IMR-90 (cell line): ENCODE data around the gene GALNT5. TPM values are rescaled to one million over a fixed set of nuclear protein-coding genes. Genes with fewer than 3 reads are reported as not detected.

Experiments used
- ATAC-seq: fragments of 200-7000 bp; cut with Tn5 transposase; 2 replicates; pipeline ENCODE4 v1.9.1; 2020; ENCODE audit warnings: low read depth, mild to moderate bottlenecking, moderate library complexity
- BruUV-seq: library from RNA; stranded (reverse); fragments of 400-500 nt; replicated peaks from 2 replicates; lab custom pipeline; 2021; lab: Mats Ljungman, UMichigan
- CTCF ChIA-PET: fragments of 300-600 bp; formaldehyde crosslinking; extraction: SDS; loops from one replicate; lab custom pipeline; 2021; ENCODE audit warnings: antibody characterized with exemption; lab: Yijun Ruan, JAX
- POLR2A ChIA-PET: fragments of 300-600 bp; sonication (Branson Sonifier 250); formaldehyde crosslinking; loops from one replicate; lab custom pipeline; 2022; ENCODE audit warnings: antibody characterized with exemption; ENCODE audit not compliant: unreplicated experiment; lab: Charles Lee
- DNase-seq: peaks from one replicate; pipeline ENCODE4 v3.0.0; 2013
- H2AFZ ChIP-seq: replicated peaks from 2 replicates; pipeline ENCODE3; 2013; ENCODE audit warnings: low read length, mild to moderate bottlenecking; ENCODE audit not compliant: poor library complexity
- H2AK5ac ChIP-seq: 2 replicates; pipeline ENCODE4 v1.6.1; 2013; ENCODE audit warnings: low read depth, low read length, inconsistent platforms
- H2AK9ac ChIP-seq: replicated peaks from 2 replicates; pipeline ENCODE3; 2013; ENCODE audit warnings: mild to moderate bottlenecking, low read depth, low read length, moderate library complexity; ENCODE audit not compliant: poor library complexity
- H2BK120ac ChIP-seq: 2 replicates; pipeline ENCODE4 v1.6.1; 2013; ENCODE audit warnings: low read depth, low read length, inconsistent platforms
- H2BK15ac ChIP-seq: 3 replicates; pipeline ENCODE4 v1.6.1; 2013; ENCODE audit warnings: low read depth, low read length, inconsistent platforms
- H2BK20ac ChIP-seq: 2 replicates; pipeline ENCODE4 v1.6.1; 2013; ENCODE audit warnings: low read depth, mild to moderate bottlenecking, inconsistent platforms, low read length, moderate library complexity
- H2BK5ac ChIP-seq: 2 replicates; pipeline ENCODE4 v1.6.1; 2013; ENCODE audit warnings: mild to moderate bottlenecking, low read depth, low read length, inconsistent platforms; ENCODE audit not compliant: poor library complexity, severe bottlenecking
- H3K14ac ChIP-seq: replicated peaks from 2 replicates; pipeline ENCODE4 v1.6.1; 2013; ENCODE audit warnings: low read depth, low read length, inconsistent platforms
- H3K18ac ChIP-seq: 2 replicates; pipeline ENCODE4 v1.6.1; 2013; ENCODE audit warnings: low read depth, low read length, control low read depth
- H3K23ac ChIP-seq: 2 replicates; pipeline ENCODE4 v1.6.1; 2013; ENCODE audit warnings: low read depth, low read length, inconsistent platforms
- H3K27ac ChIP-seq: 2 replicates; pipeline ENCODE4 v1.5.1; 2013; ENCODE audit warnings: mild to moderate bottlenecking, control low read depth, low read length; ENCODE audit not compliant: insufficient read depth
- H3K27me3 ChIP-seq: 2 replicates; pipeline ENCODE4 v1.6.1; 2013; ENCODE audit warnings: low read length; ENCODE audit not compliant: control insufficient read depth, insufficient read depth
- H3K36me3 ChIP-seq: 2 replicates; pipeline ENCODE4 v1.6.1; 2013; ENCODE audit warnings: low read length, mixed read lengths; ENCODE audit not compliant: control insufficient read depth, insufficient read depth
- H3K4ac ChIP-seq: 2 replicates; pipeline ENCODE4 v1.6.1; 2013; ENCODE audit warnings: low read depth, low read length, inconsistent platforms
- H3K4me1 ChIP-seq: 2 replicates; pipeline ENCODE4 v1.6.1; 2013; ENCODE audit warnings: low read length, mixed read lengths; ENCODE audit not compliant: control insufficient read depth, insufficient read depth
- H3K4me2 ChIP-seq: 2 replicates; pipeline ENCODE4 v1.6.1; 2013; ENCODE audit warnings: low read depth, mild to moderate bottlenecking, control low read depth, low read length, moderate library complexity
- H3K4me3 ChIP-seq: 2 replicates; pipeline ENCODE4 v1.5.1; 2013; ENCODE audit warnings: low read depth, mild to moderate bottlenecking, control low read depth, low read length, moderate library complexity; ENCODE audit not compliant: insufficient read depth
- H3K56ac ChIP-seq: 2 replicates; pipeline ENCODE4 v1.6.1; 2013; ENCODE audit warnings: low read length, inconsistent platforms; ENCODE audit not compliant: insufficient read depth; ENCODE audit errors: extremely low read depth
- H3K79me1 ChIP-seq, 2 experiments: 2 replicates each; pipeline ENCODE4 v1.6.1; 2013; ENCODE audit warnings: low read length in 2 of 2, inconsistent platforms in 1 of 2, low read depth in 1 of 2
- H3K9ac ChIP-seq: 2 replicates; pipeline ENCODE4 v1.6.1; 2013; ENCODE audit warnings: low read depth, low read length, control low read depth
- H3K9me1 ChIP-seq: 2 replicates; pipeline ENCODE4 v1.6.1; 2013; ENCODE audit warnings: low read length, inconsistent platforms; ENCODE audit not compliant: insufficient read depth
- H3K9me3 ChIP-seq: 2 replicates; pipeline ENCODE4 v1.6.1; 2013; ENCODE audit warnings: low read length; ENCODE audit not compliant: control insufficient read depth, insufficient read depth
- H4K20me1 ChIP-seq: 2 replicates; pipeline ENCODE4 v1.6.1; 2013; ENCODE audit warnings: low read length, inconsistent platforms; ENCODE audit not compliant: insufficient read depth
- H4K5ac ChIP-seq: 2 replicates; pipeline ENCODE4 v1.6.1; 2013; ENCODE audit warnings: mild to moderate bottlenecking, low read depth, low read length, control low read depth
- H4K8ac ChIP-seq, 2 experiments: 2 replicates each; pipeline ENCODE4 v1.6.1; 2013; ENCODE audit warnings: low read depth in 2 of 2, low read length in 2 of 2, control low read depth in 1 of 2, inconsistent platforms in 1 of 2
- H4K91ac ChIP-seq: 2 replicates; pipeline ENCODE4 v1.6.1; 2013; ENCODE audit warnings: low read depth, low read length, inconsistent platforms; ENCODE audit not compliant: insufficient read depth
- BHLHE40 ChIP-seq: fragments of 150-350 bp; IDR thresholded peaks from 2 replicates; pipeline ENCODE4 v1.6.1; 2016; ENCODE audit warnings: mild to moderate bottlenecking, low read depth, low read length
- CEBPB ChIP-seq: IDR thresholded peaks from 2 replicates; pipeline ENCODE4 v1.6.1; 2012; ENCODE audit warnings: low read depth, low read length, improper control_type of control experiment
- CHD1 ChIP-seq: IDR thresholded peaks from 2 replicates; pipeline ENCODE4 v1.6.1; 2012; ENCODE audit warnings: low read depth, low read length, improper control_type of control experiment
- FOS ChIP-seq: fragments of 150-350 bp; IDR thresholded peaks from 2 replicates; pipeline ENCODE4 v1.6.1; 2016; ENCODE audit warnings: low read depth, low read length
- MAFK ChIP-seq: IDR thresholded peaks from 2 replicates; pipeline ENCODE4 v1.6.1; 2012; ENCODE audit warnings: low read depth, low read length, improper control_type of control experiment
- MAZ ChIP-seq: IDR thresholded peaks from 2 replicates; pipeline ENCODE4 v1.6.1; 2012; ENCODE audit warnings: low read depth, mild to moderate bottlenecking, low read length, improper control_type of control experiment, moderate library complexity, borderline replicate concordance
- MXI1 ChIP-seq: IDR thresholded peaks from 2 replicates; pipeline ENCODE4 v1.6.1; 2012; ENCODE audit warnings: low read depth, mild to moderate bottlenecking, low read length, moderate library complexity, borderline replicate concordance
- NFE2L2 ChIP-seq: fragments of 150-350 bp; IDR thresholded peaks from 2 replicates; pipeline ENCODE4 v1.6.1; 2016; ENCODE audit warnings: low read depth, mild to moderate bottlenecking, low read length
- POLR2A ChIP-seq: IDR thresholded peaks from 2 replicates; pipeline ENCODE4 v1.6.1; 2012; ENCODE audit warnings: mild to moderate bottlenecking, low read depth, low read length
- RAD21 ChIP-seq: IDR thresholded peaks from 2 replicates; pipeline ENCODE4 v1.6.1; 2012; ENCODE audit warnings: low read length, improper control_type of control experiment
- RCOR1 ChIP-seq: IDR thresholded peaks from 2 replicates; pipeline ENCODE4 v1.6.1; 2012; ENCODE audit warnings: mild to moderate bottlenecking, low read length, improper control_type of control experiment; ENCODE audit not compliant: insufficient replicate concordance
- RFX5 ChIP-seq: IDR thresholded peaks from 2 replicates; pipeline ENCODE4 v1.8.0; 2012; ENCODE audit warnings: low read depth, mild to moderate bottlenecking, low read length, moderate library complexity
- SMC3 ChIP-seq: fragments of 150-350 bp; IDR thresholded peaks from 2 replicates; pipeline ENCODE4 v1.6.1; 2016; ENCODE audit warnings: low read depth, mild to moderate bottlenecking, antibody characterized with exemption, low read length, moderate library complexity
- WGBS, 2 experiments: methylation state at CpG; one replicate each; pipeline versions ENCODE4 v1.1.5 to v1.1.7; 2013; ENCODE audit warnings: missing lambda C conversion rate in 2 of 2; ENCODE audit not compliant: insufficient read length in 1 of 2; ENCODE audit errors: extremely low coverage in 2 of 2; 5-methylcytosine and 5-hydroxymethylcytosine counted together
- dilution Hi-C: fragments of 300-500 bp; cut with HindIII; formaldehyde crosslinking; loops from one replicate; pipeline ENCODE4 v1.14.3; 2018; ENCODE audit warnings: low sequenced_read_pairs; ENCODE audit not compliant: unreplicated experiment
- in situ Hi-C: fragments of 300-500 bp; cut with MboI; formaldehyde crosslinking; loops from 3 replicates; pipeline ENCODE4 v1.14.3; 2019; ENCODE audit warnings: low sequenced_read_pairs, inconsistent platforms, mixed read lengths
- intact Hi-C: fragments of 100-400 bp; cut with micrococcal nuclease; formaldehyde crosslinking; loops from 2 replicates; pipeline ENCODE4 v1.10.0; 2022
- polyA plus RNA-seq, 3 experiments: library from polyadenylated mRNA; depleted of rRNA; stranded (reverse); fragments of >200 nt; gene quantifications; 2 replicates each; pipeline ENCODE4 v1.2.3, GENCODE V29; 2012; ENCODE audit warnings: low replicate concordance in 1 of 3
- total RNA-seq: library from RNA; depleted of rRNA; stranded (reverse); fragments of >200 nt; gene quantifications from 2 replicates; pipeline ENCODE4 v1.2.3, GENCODE V29; 2012
- TF ChIP-seq, protein P1 (sequence below): fragments of 150-350 bp; IDR thresholded peaks from 2 replicates; pipeline ENCODE4 v1.6.1; 2017; ENCODE audit warnings: mild to moderate bottlenecking, antibody characterized with exemption, low read length, low read depth
- TF ChIP-seq, protein P2 (sequence below): conservative IDR thresholded peaks from 2 replicates; pipeline ENCODE4 v1.5.1; 2012; ENCODE audit warnings: mild to moderate bottlenecking, low read depth, low read length, improper control_type of control experiment
- TF ChIP-seq, protein P3 (sequence below): fragments of 150-350 bp; IDR thresholded peaks from 2 replicates; pipeline ENCODE4 v1.6.1; 2016; ENCODE audit warnings: low read depth, mild to moderate bottlenecking, low read length, moderate library complexity, borderline replicate concordance

The GALNT5 gene
- total and polyA plus RNA-seq, 2 of the 4 experiments (the other 2 are of a cell fraction) = 36.3 to 63.3 TPM

DNA sequence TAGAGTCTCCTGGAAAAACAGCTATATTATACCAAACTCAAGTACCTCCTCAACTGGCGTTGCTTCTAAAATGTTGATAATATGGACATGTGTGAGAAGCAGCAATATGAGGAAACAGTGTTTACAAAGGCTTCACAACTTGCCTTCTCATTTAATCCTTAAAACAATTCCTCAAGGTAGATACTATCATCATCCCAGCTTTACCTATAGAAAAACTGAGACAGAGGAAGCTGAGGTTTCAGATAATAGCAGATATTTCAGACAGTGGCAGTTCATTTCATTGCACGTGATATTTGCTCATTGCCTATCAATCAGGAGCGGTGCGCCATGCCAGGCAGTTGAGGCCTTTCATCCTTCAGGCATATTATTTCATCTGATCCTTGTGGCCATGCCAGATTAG lies 8.3 kb downstream of the GALNT5 start:
- TF ChIP-seq CEBPB = no peak
- no peak for TF ChIP-seq MAZ
- no peak for TF ChIP-seq FOS
- no peak for TF ChIP-seq BHLHE40
- TF ChIP-seq, protein P1, sequence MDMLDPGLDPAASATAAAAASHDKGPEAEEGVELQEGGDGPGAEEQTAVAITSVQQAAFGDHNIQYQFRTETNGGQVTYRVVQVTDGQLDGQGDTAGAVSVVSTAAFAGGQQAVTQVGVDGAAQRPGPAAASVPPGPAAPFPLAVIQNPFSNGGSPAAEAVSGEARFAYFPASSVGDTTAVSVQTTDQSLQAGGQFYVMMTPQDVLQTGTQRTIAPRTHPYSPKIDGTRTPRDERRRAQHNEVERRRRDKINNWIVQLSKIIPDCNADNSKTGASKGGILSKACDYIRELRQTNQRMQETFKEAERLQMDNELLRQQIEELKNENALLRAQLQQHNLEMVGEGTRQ = no peak
- TF ChIP-seq MXI1 = no peak
- TF ChIP-seq MAFK = no peak
- no peak for TF ChIP-seq POLR2A
- TF ChIP-seq, protein P2, sequence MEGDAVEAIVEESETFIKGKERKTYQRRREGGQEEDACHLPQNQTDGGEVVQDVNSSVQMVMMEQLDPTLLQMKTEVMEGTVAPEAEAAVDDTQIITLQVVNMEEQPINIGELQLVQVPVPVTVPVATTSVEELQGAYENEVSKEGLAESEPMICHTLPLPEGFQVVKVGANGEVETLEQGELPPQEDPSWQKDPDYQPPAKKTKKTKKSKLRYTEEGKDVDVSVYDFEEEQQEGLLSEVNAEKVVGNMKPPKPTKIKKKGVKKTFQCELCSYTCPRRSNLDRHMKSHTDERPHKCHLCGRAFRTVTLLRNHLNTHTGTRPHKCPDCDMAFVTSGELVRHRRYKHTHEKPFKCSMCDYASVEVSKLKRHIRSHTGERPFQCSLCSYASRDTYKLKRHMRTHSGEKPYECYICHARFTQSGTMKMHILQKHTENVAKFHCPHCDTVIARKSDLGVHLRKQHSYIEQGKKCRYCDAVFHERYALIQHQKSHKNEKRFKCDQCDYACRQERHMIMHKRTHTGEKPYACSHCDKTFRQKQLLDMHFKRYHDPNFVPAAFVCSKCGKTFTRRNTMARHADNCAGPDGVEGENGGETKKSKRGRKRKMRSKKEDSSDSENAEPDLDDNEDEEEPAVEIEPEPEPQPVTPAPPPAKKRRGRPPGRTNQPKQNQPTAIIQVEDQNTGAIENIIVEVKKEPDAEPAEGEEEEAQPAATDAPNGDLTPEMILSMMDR = no peak
- no peak for TF ChIP-seq RAD21
- TF ChIP-seq, protein P3, sequence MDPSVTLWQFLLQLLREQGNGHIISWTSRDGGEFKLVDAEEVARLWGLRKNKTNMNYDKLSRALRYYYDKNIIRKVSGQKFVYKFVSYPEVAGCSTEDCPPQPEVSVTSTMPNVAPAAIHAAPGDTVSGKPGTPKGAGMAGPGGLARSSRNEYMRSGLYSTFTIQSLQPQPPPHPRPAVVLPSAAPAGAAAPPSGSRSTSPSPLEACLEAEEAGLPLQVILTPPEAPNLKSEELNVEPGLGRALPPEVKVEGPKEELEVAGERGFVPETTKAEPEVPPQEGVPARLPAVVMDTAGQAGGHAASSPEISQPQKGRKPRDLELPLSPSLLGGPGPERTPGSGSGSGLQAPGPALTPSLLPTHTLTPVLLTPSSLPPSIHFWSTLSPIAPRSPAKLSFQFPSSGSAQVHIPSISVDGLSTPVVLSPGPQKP = no peak
- no peak for TF ChIP-seq CHD1
- no peak for TF ChIP-seq RCOR1
- no peak for TF ChIP-seq RFX5
- no peak for TF ChIP-seq NFE2L2
- no peak for TF ChIP-seq SMC3
- intact Hi-C loops (no loop called here), dilution Hi-C loops (no loop called here), in situ Hi-C loops (no loop called here)
- no peak overlapping the region for H3K4me3 ChIP-seq
- no peak overlapping the region for H2AFZ ChIP-seq
- peaks cover 35 to 54% of the 10 kb centered on the region in 2 experiments for H3K79me1 ChIP-seq
- H3K23ac ChIP-seq = no peak overlapping the region; the same call in 1 of the 2 replicates
- no peaks in the 10 kb centered on the region for H3K27me3 ChIP-seq
- no peak overlapping the region for H2BK5ac ChIP-seq
- H4K91ac ChIP-seq = no peak overlapping the region
- DNase-seq (no peak), ATAC-seq (no peak)
- no peak overlapping the region for H4K8ac ChIP-seq
- no peak overlapping the region for H3K14ac ChIP-seq
- ChIA-PET POLR2A (no interaction called here), CTCF (interaction anchor here (0.8 kb wide), 1 partner anchor 37 kb away, joined by 4 read pairs; no protein-coding TSS in a partner anchor)
- peaks cover 6% of the 10 kb centered on the region; the same call in 1 of the 2 replicates for H3K9me1 ChIP-seq
- no peaks in the 10 kb centered on the region for H3K9me3 ChIP-seq
- H2BK120ac ChIP-seq = no peak overlapping the region
- H2AK9ac ChIP-seq = peak overlapping the region; percentile 33
- H3K4me2 ChIP-seq = peak overlapping the region; percentile 17; the same call in 1 of the 2 replicates
- no peak overlapping the region for H3K18ac ChIP-seq
- H3K9ac ChIP-seq = no peak overlapping the region
- H3K56ac ChIP-seq = no peak overlapping the region
- H3K36me3 ChIP-seq = peaks cover 3% of the 10 kb centered on the region
- WGBS, 2 experiments = no CpG with 5 or more reads among the region's 4 CpGs
- no peak overlapping the region for H3K4ac ChIP-seq
- H4K20me1 ChIP-seq = no peaks in the 10 kb centered on the region
- no TSS peak for BruUV-seq
- H2BK20ac ChIP-seq = no peak overlapping the region
- H4K5ac ChIP-seq = no peak overlapping the region
- H2BK15ac ChIP-seq = no peak overlapping the region
- no peak overlapping the region for H2AK5ac ChIP-seq
- no peak overlapping the region for H3K27ac ChIP-seq
- peaks cover 14% of the 10 kb centered on the region for H3K4me1 ChIP-seq
